GM23338 (cell line): ENCODE results near the gene PVALEF.

Source experiments
- CREB1 ChIP-seq: fragments of 250-450 bp; sonication (Bioruptor Pico); IDR thresholded peaks from 2 replicates; pipeline ENCODE4 v1.5.0; 2020; ENCODE audit warnings: low read depth, mild to moderate bottlenecking, moderate library complexity
- CTCF ChIP-seq, 2 experiments: fragments of 200-600 bp in 1 of 2; sonication (generic) in 1 of 2; conservative IDR thresholded peaks; 2 replicates each; pipeline versions ENCODE4 v1.5.1 to v1.6.1; 2016 to 2017; ENCODE audit warnings: antibody characterized with exemption in 2 of 2, low read depth in 2 of 2, mild to moderate bottlenecking in 2 of 2, moderate library complexity in 1 of 2
- EZH2 ChIP-seq: fragments of 200-600 bp; sonication (generic); IDR thresholded peaks from one replicate; pipeline ENCODE4 v1.8.0; 2017; ENCODE audit warnings: antibody characterized with exemption, mild to moderate bottlenecking, low read depth; ENCODE audit not compliant: unreplicated experiment
- EZH2phosphoT487 ChIP-seq: fragments of 200-600 bp; sonication (generic); IDR thresholded peaks from one replicate; pipeline ENCODE4 v1.8.1; 2018; ENCODE audit warnings: antibody characterized with exemption; ENCODE audit not compliant: unreplicated experiment
- JUNB ChIP-seq: IDR thresholded peaks from one replicate; pipeline ENCODE4 v1.6.1; 2016; ENCODE audit warnings: antibody characterized with exemption; ENCODE audit not compliant: unreplicated experiment
- NANOG ChIP-seq: IDR thresholded peaks from 2 replicates; pipeline ENCODE4 v1.6.1; 2016; ENCODE audit warnings: antibody characterized with exemption, borderline replicate concordance
- POLR2AphosphoS5 ChIP-seq: IDR thresholded peaks from 2 replicates; pipeline ENCODE4 v1.6.1; 2016; ENCODE audit warnings: antibody characterized with exemption, low read depth
- REST ChIP-seq: IDR thresholded peaks from one replicate; pipeline ENCODE4 v1.6.1; 2018; ENCODE audit warnings: antibody characterized with exemption; ENCODE audit not compliant: unreplicated experiment
- ZNF114 ChIP-seq: fragments of 250-450 bp; sonication (Bioruptor Pico); IDR thresholded peaks from 2 replicates; pipeline ENCODE4 v1.5.0; 2020; ENCODE audit warnings: mild to moderate bottlenecking, moderate library complexity

GRCh38 chr17:81144423-81144781, 20.9 kb upstream of the PVALEF start:
- TF ChIP-seq CTCF (conservative IDR thresholded peaks at IDR 0.05; ENCODE audit: low read depth in 2 of 2) (no peak), EZH2 (no peak), CREB1 (CRISPR knock-in tag) (no peak), POLR2AphosphoS5 (no peak), EZH2phosphoT487 (no peak), REST (no peak), NANOG (no peak), JUNB (no peak), ZNF114 (CRISPR knock-in tag) (no peak)
